GM21619 (cell line): ENCODE data around the gene PDE1A.

Source experiments
- ATAC-seq: cut with Tn5 transposase; IDR thresholded peaks from one replicate; pipeline ENCODE4 v1.9.1; 2021; ENCODE audit not compliant: unreplicated experiment

The PDE1A gene

DNA sequence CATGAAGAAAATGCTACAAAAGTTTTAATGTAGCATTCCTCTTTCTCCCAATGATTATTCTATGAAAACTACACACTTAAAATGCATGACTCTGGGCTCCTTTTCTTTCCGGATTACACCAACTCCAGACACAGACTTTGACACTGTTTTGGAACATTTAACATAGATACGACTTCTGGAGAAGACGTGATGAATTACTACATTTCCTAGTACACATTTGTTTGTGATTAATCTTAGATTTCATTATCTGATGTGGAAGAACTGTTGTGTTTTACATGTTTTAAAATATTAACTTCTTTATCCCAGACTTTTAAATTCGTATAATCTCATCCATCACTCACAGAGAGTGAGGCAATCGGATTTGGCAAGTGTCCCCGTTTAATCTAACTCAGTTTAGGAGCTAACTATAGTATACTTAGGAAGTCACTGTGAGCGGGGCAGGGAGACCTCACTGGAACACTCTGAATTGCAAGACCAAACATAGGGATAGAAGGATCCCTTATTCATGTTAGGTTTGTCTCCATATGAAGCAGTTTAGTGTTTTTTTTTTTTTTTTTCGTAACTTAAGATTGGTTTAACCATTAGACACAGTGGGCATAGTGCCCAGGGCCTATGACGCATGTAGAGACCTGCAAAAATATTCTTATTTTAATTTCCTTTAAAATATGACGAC is 66.7 kb downstream of the PDE1A start:
- no peak for ATAC-seq

DNA sequence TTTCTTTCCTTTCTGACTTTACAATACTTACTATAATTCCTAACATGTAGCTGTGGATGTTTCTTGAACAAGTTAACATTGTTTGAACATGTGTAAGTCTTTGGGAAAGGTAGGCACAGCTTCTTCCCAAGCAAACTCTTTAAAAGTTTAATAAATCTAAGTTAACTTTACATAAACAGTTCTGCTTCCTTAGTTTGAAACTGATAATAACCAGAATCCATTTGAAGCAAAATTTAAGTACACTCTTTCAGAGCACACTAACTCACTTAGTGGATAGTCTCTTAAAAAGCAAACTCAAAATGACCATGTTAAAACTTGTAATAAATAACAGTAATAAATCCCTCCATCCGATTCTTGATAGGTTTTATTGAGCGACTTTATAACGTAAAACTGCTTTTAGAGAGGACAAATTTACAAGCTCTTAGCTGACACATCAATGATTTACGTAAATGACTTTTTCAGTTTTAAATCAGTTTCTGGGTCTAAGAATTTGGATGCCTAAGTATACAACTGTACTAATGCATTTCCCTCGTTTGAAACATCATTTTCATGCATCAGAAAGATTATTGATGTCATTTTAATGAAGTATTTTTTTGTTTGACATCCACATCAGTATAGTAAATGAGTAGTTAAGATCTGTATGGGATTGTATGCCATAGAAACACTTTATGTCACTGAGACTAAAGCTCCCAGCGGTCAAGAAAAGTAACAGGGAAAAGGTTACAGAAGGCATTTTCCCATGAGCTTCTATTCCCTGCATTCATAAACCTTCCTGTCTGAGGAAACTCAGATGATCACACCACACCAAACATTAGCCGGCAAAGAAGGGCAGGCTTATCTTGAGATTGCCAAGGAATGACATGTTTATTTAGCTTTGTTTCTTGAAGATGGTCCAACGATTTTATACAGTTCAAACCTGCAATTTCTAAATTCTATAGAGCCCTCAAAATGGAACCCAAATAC is 67.5 kb downstream of the PDE1A start:
- ATAC-seq = no peak

DNA sequence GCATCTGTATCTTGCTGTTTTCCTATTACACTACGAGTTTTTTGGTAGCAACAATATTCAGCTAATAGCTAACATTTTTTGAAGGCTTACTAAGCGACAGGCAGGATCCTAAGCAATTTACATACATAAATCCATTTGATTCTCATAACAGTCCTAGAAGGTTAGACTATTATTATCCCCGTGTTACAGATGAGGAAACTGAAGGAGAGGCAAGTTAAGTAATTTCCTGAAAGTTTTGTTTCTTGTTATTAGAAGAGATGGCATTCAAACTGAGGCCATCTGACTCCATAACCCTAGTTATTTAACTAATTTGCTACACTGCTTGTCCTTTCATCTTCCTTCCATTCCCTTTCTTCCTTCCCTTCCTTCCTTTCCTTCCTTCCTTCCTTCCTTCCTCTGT is 68.2 kb downstream of the PDE1A start:
- ATAC-seq = no peak

DNA sequence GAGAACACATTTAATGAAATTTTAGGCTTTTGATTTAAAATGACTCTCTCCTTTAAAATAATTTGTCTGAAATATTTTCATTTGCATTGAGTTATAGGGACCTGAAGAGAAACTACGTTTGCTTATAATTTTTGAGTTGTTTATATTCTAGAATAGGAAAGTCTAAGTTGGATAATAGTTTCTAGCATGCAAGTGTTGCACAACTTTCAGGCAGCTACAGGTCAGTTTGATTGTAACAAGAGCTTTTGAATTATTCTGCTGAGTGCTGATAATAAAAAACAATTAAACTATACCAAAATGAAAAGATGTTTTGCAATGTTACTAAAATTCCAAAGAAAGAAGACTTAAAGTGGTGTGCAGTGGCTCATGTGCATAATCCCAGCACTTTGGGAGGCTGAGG is 71.0 kb downstream of the PDE1A start:
- ATAC-seq = no peak

DNA sequence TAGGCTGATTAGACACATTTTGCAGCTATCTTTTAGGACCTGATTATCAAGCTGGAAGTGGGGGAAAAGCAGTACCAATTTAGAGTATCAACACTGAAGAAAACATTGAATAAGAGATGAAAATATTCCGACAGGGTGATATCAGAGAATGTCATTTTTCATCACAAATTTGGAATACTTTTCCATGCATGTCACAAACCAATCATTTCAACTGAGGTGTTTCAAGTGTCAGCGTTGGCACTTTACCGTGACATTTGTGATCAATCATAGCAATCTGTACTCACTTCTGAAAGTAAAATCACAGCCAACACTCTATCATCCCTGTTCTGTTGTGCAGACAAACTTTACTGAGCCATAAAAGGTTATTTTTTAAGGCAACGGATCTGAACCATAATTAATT is 75.4 kb downstream of the PDE1A start:
- no peak for ATAC-seq

DNA sequence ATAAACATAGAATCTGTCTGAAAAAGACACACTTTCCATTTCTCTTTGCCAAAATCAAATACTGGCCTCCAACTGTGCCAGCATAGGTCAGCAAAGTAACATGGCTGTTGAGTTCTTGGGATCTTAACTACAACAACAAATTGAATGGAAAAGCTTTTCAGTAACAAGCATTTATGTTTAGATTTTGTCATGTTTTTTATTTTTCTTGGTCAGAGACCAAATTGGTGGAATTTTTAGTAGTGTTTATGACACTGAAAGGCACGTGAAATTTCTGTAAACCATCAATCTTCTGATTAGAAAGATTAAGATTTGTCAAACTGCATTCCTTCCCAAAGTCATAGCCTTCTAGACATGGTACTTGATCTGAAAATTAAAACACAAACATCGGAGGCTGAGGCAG is 77.6 kb downstream of the PDE1A start:
- ATAC-seq = no peak

DNA sequence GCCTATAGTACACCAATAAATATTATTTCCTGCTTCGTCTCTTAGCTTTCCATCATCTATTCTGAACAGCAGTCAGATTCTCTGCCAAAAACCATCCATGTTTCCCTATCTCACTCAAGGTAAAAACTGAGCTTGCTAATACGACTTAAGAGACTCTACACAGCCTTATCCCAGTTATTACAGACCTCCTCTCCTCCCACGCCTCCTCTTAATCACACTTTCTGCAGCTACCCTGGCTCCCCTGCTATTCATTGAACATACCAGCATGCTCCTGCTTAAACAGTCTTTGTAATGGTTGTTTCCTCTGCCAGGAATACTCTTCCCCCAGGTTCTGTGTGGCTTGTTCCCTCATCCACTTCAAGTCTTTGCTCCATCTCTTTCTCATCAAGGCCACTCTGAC is 81.5 kb downstream of the PDE1A start:
- ATAC-seq = no peak

DNA sequence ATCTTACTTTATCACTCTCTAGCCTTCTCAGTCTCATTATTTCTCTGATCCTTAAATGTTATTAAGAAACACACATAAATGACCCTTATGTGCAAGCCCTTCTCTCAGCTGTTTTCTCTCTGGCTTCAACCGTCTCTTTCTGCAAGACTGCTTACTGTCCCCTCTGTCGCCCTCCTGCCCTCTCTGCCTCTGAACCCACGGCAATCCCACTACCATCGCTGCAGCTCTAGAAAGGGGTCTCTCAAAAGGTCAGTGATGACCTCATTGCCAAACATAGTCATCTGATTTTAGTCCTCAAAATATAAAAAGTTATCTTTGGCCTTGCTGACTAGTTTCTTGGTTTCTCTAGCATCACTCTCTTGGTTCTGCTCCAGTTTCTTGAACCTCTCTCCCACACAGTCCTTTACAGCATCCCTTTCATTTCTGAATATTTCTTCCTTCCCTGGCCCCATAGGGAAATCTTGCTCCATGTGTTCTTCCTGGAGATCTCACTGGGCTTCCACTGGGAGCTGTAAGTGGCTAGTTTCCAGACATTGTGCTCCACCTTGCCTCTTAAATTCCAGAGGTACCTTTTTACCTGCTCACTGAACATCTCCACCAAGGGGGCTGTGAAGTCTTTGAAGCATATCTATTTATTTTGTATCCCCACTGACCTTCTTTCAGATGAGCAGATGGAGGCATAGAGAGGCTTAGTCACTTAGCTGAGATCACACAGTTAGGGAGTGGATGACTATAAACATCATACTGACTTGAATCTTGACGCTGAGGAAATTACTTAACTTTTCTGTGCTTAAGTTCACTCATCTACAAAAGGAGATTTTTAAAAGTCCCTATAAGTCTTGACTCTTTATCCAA is 96.2 kb downstream of the PDE1A start:
- ATAC-seq = no peak

DNA sequence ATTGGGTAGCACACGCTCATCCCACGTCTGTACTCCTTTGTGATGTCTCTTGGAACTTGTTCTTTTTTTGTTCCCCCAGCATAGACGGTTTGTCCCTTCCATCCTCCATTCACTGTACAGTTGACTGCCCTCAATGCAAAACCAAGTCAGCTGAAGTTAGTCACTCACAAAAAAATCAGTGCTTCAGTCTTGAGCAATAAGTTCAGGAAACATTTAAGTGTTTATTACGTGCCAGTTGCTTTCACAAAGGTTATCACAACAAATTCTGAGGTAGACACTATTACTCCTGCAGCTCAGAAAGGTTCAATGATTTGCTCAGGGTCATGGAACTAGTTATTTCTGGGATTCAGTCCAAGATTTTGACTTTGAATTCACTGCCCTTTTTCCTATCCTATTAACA is 102.2 kb downstream of the PDE1A start:
- ATAC-seq = no peak

DNA sequence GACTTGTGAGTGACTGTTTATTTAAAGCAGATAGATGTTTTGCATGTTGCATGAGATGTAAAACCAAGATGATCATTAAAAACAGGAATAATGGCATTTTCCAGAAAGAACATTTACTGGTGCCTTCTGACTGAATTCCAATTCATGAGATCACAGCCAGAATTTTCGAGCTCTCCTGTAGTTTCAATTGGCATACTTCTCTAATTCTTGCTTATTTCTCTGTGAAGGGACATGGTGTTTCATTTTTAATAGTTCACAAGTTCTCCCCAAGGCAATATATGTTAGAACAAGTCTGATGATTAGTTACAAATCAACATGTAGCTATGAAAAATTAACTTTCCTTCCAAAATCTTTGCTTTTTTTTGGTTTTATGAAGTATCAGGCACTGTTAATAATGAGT is 105.7 kb downstream of the PDE1A start:
- ATAC-seq = no peak

DNA sequence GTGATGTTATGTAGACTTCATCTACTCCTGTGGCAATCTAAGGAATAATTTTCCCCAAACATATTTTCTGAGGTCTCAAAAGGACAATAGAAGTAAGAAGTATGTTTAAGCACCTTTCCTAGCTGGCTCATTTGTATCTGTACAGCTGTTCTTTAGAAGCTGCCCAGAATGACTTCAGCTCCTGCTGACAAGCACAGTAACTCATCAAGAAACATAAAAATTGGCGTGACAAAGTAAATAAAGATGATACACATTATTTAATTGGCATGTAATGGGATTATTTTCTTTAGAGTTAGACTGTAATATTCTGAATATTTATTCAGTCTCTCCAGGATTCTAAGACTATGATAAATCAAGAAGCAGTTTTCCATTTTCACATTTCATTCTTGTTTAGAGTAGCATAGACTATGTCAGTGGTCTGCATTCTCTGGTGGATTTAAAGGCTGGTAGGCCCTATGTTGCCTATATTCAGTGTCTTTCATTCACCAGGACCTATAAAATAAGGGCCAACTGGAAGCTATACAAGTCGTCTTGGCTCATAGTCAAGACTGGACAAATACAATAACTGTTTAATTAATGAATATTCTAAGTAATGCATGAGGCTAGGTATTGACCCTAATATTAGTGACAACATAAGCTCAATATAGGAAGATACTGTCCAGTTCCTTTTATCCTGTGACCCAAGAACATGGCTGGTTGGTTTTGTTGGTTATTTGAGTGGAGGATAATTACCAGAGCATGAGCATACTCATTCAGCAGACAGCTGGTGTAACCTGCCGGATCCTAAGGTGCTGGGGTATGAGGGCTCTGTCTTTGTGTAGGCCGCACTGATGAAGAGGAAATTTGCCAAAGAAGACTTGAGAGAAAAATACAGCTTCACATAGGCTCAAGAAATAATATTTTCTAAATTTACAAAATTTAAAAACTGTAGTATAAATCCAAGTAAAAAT is 107.0 kb downstream of the PDE1A start:
- ATAC-seq = no peak

DNA sequence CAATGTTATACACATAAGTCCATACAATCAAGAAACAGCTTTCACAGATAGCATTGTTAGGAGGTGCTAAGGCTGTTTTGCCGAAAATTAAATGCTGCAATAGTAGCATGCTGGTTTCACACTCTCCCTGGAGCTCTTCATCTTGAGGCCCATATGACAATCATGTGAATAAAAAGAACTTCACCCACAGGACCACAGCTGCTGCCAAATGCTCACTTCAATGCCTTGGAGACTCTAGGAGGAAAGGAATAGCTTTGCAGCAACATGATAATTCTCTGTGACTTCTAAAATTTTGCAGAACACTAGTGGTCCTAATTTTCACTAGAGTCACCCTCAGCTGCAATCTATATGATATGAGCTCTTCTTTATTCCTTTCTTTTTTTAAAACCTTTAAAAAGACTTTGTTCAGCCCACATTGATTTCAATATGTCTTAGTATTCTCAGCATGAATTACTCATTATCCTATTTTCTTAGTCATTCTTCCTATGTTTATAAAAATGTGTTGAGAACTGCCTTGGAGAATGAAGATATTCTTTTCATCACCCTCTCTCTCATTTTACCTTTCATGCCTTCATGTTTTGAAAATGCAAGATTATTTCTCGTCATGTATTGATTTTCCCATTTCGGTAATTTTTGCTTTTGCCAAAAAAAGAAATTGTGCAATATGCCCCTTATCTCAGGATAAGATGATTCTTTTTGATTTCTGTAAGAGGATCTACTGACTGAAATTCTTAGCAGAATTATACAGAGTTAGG is 108.2 kb downstream of the PDE1A start:
- no peak for ATAC-seq

DNA sequence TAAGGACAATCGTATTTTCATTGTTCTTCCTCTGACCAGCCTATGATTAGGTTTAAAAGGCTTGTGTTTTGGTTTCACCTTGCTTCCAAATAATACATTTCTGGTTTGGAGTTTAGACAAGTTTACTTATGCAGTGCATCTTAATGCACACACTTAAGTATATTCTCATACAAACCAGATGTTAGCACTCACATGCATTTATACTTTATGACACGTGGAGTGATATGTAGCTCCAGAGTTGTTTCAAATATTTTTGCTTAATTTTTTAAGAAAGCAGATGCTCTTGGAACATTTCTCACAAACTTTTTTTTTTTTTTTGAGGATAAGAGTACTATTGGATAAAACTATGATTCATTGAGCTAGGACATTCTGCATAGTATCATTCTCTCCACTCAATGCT is 109.9 kb downstream of the PDE1A start:
- ATAC-seq = no peak

DNA sequence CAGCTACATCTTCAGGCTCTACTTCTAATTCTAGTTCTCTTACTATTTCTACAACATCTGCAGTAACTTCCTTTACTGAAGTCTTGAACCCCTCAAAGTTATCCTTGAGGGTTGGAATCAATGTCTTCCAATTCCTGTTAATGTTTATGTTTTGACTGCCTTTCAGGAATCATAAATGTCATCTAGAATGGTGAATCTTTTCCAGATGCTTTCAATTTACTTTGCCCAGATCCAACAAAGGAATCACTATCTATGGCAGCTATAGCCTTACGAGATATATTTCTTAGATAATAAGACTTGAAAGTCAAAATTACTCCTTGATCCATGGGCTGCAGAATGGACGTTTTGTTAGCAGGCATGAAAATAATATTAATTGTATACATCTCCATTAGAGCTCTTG is 123.9 kb downstream of the PDE1A start:
- no peak for ATAC-seq

DNA sequence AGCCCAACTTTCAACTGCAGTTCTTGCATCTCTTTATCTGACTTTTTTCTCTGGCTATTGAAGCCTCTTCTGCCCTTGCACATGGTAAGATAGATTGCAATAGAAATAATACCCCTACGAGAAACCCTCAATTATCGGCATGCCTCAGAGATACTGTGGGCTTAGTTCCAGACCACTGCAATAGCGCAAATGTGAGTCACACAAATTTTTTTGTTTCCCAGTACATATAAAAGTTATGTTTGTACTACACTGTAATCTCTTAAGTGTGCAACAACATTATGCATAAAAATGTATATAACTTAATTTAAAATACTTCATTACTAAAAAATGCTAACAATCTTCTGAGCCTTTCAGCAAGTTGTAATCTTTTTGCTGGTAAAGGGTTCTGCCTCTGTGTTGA is 124.7 kb downstream of the PDE1A start:
- no peak for ATAC-seq

DNA sequence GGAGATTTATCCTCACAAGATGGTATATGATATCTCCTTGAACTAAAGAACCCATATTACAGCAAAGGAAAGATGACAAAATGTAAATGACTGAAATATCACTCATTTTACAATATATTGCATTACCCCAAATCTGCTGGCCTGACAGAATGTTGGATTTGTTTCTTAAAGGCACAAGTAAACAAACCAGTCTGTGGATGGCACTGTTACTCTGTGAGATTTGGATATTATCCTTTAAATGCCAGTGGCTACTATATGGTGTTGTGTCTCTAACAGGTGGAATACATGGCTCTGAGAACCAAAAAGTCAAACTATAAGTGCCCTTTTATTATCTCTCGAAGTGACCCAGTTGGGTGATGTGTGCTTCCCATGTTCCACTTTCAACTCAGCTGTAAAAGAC is 125.7 kb downstream of the PDE1A start:
- ATAC-seq = no peak

DNA sequence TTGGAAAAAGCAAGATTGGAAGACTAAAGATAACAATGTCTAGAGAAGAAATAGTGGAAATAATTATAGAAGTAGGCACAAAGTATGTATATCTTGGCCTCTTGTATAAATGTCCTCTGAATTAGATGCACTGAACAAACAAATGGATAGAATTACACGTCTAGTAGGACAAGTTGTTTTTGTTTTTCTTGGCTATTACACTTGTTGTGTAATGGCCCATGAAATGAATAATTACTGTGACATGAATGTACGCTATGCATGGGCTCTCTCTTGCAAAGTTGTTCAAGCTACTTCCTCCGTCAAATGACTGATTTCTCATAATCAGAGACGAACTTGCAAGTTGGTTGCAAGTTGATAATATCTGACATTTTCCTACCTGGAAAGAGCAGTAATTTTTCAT is 126.2 kb downstream of the PDE1A start:
- no peak for ATAC-seq

DNA sequence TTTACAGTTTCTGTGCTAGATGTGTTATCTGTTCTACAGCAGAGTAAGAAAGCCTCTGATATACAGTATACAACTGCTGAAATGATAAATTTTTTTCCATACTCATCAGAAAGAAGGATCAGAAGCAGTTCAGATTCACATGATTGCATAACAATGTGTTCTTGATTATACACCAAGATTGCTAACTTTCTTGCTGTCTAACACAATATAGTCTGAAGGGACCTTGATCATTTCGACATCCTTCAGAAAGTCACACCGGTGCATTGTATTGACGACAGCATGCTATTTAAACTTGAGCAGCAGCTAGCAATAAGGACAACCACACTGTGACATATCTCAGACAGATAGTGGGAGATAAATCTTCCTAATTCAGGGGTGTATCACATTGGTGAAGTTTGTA is 127.2 kb downstream of the PDE1A start:
- ATAC-seq = no peak

DNA sequence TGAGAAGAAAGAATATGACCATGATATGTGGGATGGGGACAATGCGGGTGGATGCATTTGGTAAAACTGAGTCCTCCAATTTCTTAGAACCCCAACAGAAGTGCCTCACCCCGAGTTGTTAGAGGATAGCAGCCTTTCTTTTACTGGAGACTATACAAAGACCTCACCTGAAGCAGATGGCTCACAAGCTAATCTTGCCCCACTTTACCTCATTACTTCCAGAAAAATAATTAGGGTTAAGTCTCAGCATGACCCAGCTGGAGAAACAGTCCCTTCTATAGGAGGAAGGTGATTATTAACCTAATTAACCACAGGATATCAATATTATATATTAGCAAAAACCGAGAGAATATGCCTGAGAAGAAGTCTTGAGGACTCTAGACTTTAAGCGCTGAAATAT is 128.4 kb downstream of the PDE1A start:
- no peak for ATAC-seq

DNA sequence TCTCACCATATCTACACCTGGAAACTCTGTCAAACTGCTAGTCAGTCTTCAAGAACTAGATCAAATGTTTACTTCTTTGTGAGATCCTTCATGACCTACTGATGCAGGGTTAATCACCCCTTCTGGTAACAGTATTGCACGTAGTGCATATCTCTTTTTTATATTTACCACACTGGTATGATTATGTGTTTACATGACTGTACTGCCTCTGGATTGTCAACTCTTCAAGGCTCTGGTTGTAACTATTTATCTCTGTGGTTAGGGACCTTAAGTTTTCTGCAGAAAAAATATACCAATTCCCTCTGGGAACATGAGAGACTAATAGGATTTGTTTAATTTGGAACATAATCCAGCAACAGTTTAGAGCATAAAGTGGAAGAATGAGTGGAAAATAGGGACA is 135.5 kb downstream of the PDE1A start:
- no peak for ATAC-seq
